Caco-2 (cell line): ENCODE measurements around the gene HENMT1. TPM values are rescaled to one million over a fixed set of nuclear protein-coding genes. Genes with fewer than 3 reads are reported as not detected.

Source experiments
- BruUV-seq: library from RNA; stranded (reverse); fragments of 400-500 nt; replicated peaks from 2 replicates; lab custom pipeline; 2021; lab: Mats Ljungman, UMichigan
- CTCF ChIA-PET: fragments of 300-600 bp; sonication (Branson Sonifier 250); formaldehyde crosslinking; loops from one replicate; lab custom pipeline; 2022; ENCODE audit warnings: antibody characterized with exemption; lab: Charles Lee
- POLR2A ChIA-PET: fragments of 300-600 bp; sonication (Branson Sonifier 250); formaldehyde crosslinking; loops from one replicate; lab custom pipeline; 2022; ENCODE audit warnings: antibody characterized with exemption; lab: Charles Lee
- DNase-seq, 2 experiments: peaks; one replicate each; pipeline versions ENCODE4 v3.0.0 to v3.0.0-alpha.2; 2020 to 2022
- H3K27me3 ChIP-seq: replicated peaks from 2 replicates; pipeline ENCODE4 v1.6.0; 2011; ENCODE audit warnings: low read length; ENCODE audit not compliant: control insufficient read depth, insufficient read depth
- H3K36me3 ChIP-seq: 2 replicates; pipeline ENCODE4 v1.5.1; 2011; ENCODE audit warnings: low read length; ENCODE audit not compliant: control insufficient read depth, insufficient read depth
- H3K4me1 ChIP-seq: fragments of 250-450 bp; sonication (Bioruptor Pico); 2 replicates; pipeline ENCODE4 v1.5.1; 2020; ENCODE audit warnings: mild to moderate bottlenecking
- H3K4me3 ChIP-seq: 2 replicates; pipeline ENCODE4 v1.5.1; 2011; ENCODE audit warnings: low read depth, mild to moderate bottlenecking, control low read depth, low read length
- H3K9me3 ChIP-seq: fragments of 250-450 bp; sonication (Bioruptor Pico); 2 replicates; pipeline ENCODE4 v1.5.1; 2020; ENCODE audit warnings: mild to moderate bottlenecking, moderate library complexity
- H3K27ac Mint-ChIP-seq: one replicate; pipeline ENCODE4 v1.8.0; 2022; ENCODE audit warnings: mixed read lengths; ENCODE audit not compliant: unreplicated experiment
- H3K27me3 Mint-ChIP-seq: one replicate; pipeline ENCODE4 v1.8.0; 2022; ENCODE audit warnings: mixed read lengths; ENCODE audit not compliant: insufficient read depth, unreplicated experiment
- H3K36me3 Mint-ChIP-seq: one replicate; pipeline ENCODE4 v1.8.0; 2022; ENCODE audit warnings: mild to moderate bottlenecking, mixed read lengths; ENCODE audit not compliant: insufficient read depth, unreplicated experiment
- H3K4me1 Mint-ChIP-seq: one replicate; pipeline ENCODE4 v1.8.0; 2022; ENCODE audit warnings: low read depth, mixed read lengths; ENCODE audit not compliant: unreplicated experiment
- H3K4me3 Mint-ChIP-seq: one replicate; pipeline ENCODE4 v1.8.0; 2022; ENCODE audit warnings: mild to moderate bottlenecking, moderate library complexity, mixed read lengths; ENCODE audit not compliant: unreplicated experiment
- H3K9me3 Mint-ChIP-seq: one replicate; pipeline ENCODE4 v1.8.0; 2022; ENCODE audit warnings: mixed read lengths; ENCODE audit not compliant: unreplicated experiment
- intact Hi-C: fragments of 100-400 bp; cut with micrococcal nuclease; formaldehyde crosslinking; loops from one replicate; pipeline ENCODE4 v1.10.0; 2022; ENCODE audit not compliant: unreplicated experiment
- total RNA-seq: library from RNA; stranded (reverse); gene quantifications from 2 replicates; pipeline ENCODE4 v1.2.3, GENCODE V29; 2022
- TF ChIP-seq, protein P1 (sequence below), 2 experiments: fragments of 200-600 bp in 1 of 2; IDR thresholded peaks; 1 replicate in 1 of 2; 2 replicates in 1 of 2; pipeline versions ENCODE4 v1.5.1 to v1.8.0; 2011 to 2022; ENCODE audit warnings: antibody characterized with exemption in 1 of 2, control low read depth in 1 of 2, inconsistent platforms in 1 of 2, low read depth in 1 of 2, low read length in 1 of 2, mild to moderate bottlenecking in 1 of 2, moderate library complexity in 1 of 2; ENCODE audit not compliant: insufficient read depth in 1 of 2, severe bottlenecking in 1 of 2, unreplicated experiment in 1 of 2

Gene HENMT1
- total RNA-seq, 1 experiment from 2014 or later, result 21.0 TPM

DNA sequence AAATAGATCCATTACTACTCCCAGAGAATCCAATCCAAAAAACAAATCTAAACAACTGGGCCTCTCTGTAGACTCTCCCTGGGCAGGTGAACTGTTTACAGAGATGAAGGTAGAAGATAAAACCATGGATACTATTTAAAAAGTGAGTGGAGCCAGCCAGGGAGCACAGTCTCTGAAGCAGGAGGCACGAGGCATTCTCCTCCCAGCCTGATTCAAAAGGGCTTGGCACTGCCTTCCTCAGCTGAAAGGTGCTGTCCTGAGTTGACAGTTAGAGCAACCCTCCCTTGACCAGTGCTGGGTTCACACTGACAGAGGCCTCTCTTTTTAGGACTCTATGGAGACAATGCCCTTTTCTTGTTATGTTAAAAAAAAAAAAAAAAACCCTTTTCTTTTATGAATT lies 36.8 kb downstream of the HENMT1 start:
- Mint-ChIP-seq H3K27ac (no peak overlapping the region), H3K27me3 (no peaks in the 10 kb centered on the region)
- CTCF ChIA-PET, result no interaction called here

DNA sequence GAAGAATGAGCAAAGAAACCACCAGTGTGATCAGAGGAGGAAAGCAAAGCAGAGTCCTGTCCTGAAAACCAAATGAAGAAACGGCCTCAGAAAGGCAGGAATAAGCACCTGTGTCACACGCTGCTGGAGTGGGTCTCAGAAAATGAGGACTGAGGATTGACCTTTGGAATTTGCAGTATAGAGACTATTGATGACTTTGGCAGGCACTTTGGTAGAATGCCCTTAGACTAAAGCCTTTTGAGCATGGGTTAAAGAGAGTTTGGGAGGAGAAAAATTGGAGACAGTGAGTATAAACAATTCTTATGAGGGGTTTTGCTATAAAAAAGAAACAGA lies 43.2 kb downstream of the HENMT1 start:
- Histone ChIP-seq H3K4me1 (no peaks in the 10 kb centered on the region), H3K9me3 (no peaks in the 10 kb centered on the region), H3K27me3 (no peaks in the 10 kb centered on the region), H3K36me3 (no peaks in the 10 kb centered on the region), H3K4me3 (no peak overlapping the region)
- Mint-ChIP-seq H3K4me1 (no peaks in the 10 kb centered on the region), H3K4me3 (no peak overlapping the region), H3K27ac (no peak overlapping the region), H3K36me3 (no peaks in the 10 kb centered on the region), H3K9me3 (no peaks in the 10 kb centered on the region), H3K27me3 (no peaks in the 10 kb centered on the region)
- TF ChIP-seq, protein P1, sequence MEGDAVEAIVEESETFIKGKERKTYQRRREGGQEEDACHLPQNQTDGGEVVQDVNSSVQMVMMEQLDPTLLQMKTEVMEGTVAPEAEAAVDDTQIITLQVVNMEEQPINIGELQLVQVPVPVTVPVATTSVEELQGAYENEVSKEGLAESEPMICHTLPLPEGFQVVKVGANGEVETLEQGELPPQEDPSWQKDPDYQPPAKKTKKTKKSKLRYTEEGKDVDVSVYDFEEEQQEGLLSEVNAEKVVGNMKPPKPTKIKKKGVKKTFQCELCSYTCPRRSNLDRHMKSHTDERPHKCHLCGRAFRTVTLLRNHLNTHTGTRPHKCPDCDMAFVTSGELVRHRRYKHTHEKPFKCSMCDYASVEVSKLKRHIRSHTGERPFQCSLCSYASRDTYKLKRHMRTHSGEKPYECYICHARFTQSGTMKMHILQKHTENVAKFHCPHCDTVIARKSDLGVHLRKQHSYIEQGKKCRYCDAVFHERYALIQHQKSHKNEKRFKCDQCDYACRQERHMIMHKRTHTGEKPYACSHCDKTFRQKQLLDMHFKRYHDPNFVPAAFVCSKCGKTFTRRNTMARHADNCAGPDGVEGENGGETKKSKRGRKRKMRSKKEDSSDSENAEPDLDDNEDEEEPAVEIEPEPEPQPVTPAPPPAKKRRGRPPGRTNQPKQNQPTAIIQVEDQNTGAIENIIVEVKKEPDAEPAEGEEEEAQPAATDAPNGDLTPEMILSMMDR (IDR thresholded peaks at IDR 0.05; ENCODE audit: insufficient read depth in 1 of 2, low read depth in 1 of 2, low read length in 1 of 2, severe bottlenecking in 1 of 2, unreplicated experiment in 1 of 2), result no peak
- ChIA-PET POLR2A (no interaction called here), CTCF (no interaction called here)
- intact Hi-C loops, result no loop called here
- no TSS peak for BruUV-seq
- DNase-seq, result no peak

More for the DNA sequence above, 36.8 kb downstream of the HENMT1 start:
- no TSS peak for BruUV-seq
- H3K36me3 ChIP-seq, result no peaks in the 10 kb centered on the region
- H3K36me3 Mint-ChIP-seq, result no peaks in the 10 kb centered on the region
- POLR2A ChIA-PET, result no interaction called here
- no peak overlapping the region for H3K4me3 ChIP-seq
- no peaks in the 10 kb centered on the region for H3K9me3 ChIP-seq
- intact Hi-C loops, result no loop called here
- H3K27me3 ChIP-seq, result no peaks in the 10 kb centered on the region
- H3K9me3 Mint-ChIP-seq, result no peaks in the 10 kb centered on the region
- no peak overlapping the region for H3K4me3 Mint-ChIP-seq
- DNase-seq, result no peak
- no peaks in the 10 kb centered on the region for H3K4me1 ChIP-seq
- TF ChIP-seq, protein P1 (IDR thresholded peaks at IDR 0.05; ENCODE audit: insufficient read depth in 1 of 2, low read depth in 1 of 2, low read length in 1 of 2, severe bottlenecking in 1 of 2, unreplicated experiment in 1 of 2), result no peak
- no peaks in the 10 kb centered on the region for H3K4me1 Mint-ChIP-seq

DNA sequence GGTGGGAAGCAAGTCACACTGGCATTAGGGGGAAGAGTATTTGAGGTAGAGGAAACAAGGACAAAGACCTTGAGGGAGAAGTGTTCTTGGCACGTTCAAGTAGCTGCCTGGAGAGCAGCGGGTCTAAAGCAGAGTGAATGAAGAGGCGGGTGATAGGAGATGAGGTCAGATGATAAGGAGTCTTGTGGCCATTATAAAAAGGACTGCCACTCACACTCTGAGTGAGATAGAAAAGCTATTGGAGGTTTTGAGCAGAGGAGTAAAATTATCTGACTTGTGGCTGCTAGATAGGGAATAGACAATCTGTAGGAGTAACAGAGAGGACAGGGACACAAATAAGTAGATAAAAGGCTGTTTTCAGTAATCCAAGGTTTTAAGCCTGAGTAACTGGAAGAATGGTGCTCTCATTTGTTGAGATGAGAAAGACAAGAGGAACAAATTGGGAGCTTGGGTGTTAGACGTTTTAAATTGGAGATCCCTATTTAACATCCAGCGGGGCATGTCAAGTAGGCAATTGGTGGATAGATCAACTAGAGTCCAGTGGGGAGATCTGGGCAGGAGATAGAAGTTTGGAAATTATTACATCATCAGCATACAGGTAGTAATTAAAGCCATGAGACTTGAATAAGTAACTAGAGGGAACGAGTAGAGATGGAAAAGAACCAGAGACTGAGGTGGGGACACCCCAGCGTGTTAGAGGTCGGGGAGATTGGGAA lies 43.7 kb downstream of the HENMT1 start:
- Mint-ChIP-seq H3K4me3 (no peak overlapping the region), H3K9me3 (no peaks in the 10 kb centered on the region), H3K4me1 (no peaks in the 10 kb centered on the region), H3K27me3 (no peaks in the 10 kb centered on the region), H3K36me3 (no peaks in the 10 kb centered on the region), H3K27ac (no peak overlapping the region)
- H3K4me1 ChIP-seq, result no peaks in the 10 kb centered on the region
- ChIA-PET CTCF (no interaction called here), POLR2A (no interaction called here)
- BruUV-seq, result no TSS peak
- no peak for DNase-seq
- TF ChIP-seq, protein P1 (IDR thresholded peaks at IDR 0.05; ENCODE audit: insufficient read depth in 1 of 2, low read depth in 1 of 2, low read length in 1 of 2, severe bottlenecking in 1 of 2, unreplicated experiment in 1 of 2), result no peak
- no peaks in the 10 kb centered on the region for H3K36me3 ChIP-seq
- intact Hi-C loops, result no loop called here
- no peaks in the 10 kb centered on the region for H3K9me3 ChIP-seq
- H3K4me3 ChIP-seq, result no peak overlapping the region
- H3K27me3 ChIP-seq, result no peaks in the 10 kb centered on the region
